ENCODE measurements around the gene SYNJ2.
A peak's percentile ranks its signal among the peaks of the same experiment; 100 is the strongest.

Gene SYNJ2

GRCh38 chr6:157959451-157960227 is 22.0 kb upstream of the SYNJ2 start:
- Histone ChIP-seq H3K14ac (ENCODE audit: low read length) (no peak overlapping the region), H2BK15ac (ENCODE audit: low read length) (no peak overlapping the region), H3K9ac (ENCODE audit: low read depth, low read length, poor library complexity) (no peak overlapping the region), H4K8ac (ENCODE audit: low read depth, low read length) (no peak overlapping the region), H2AK5ac (ENCODE audit: low read depth, low read length) (no peak overlapping the region), H3K23ac (ENCODE audit: low read depth, low read length, poor library complexity) (no peak overlapping the region), H3K4me2 (ENCODE audit: insufficient read depth, low read length, poor library complexity, severe bottlenecking) (no peak overlapping the region), H3K79me1 (ENCODE audit: low read depth, low read length) (no peaks in the 10 kb centered on the region), H2BK120ac (ENCODE audit: low read depth, low read length) (no peak overlapping the region), H3K4ac (ENCODE audit: low read length) (no peak overlapping the region), H2BK12ac (ENCODE audit: low read length) (no peak overlapping the region), H3K4me1 (ENCODE audit: control insufficient read depth in 2 of 2, insufficient read depth in 1 of 2, low read depth in 1 of 2, low read length in 2 of 2) (no peaks in the 10 kb centered on the region), H2AFZ (ENCODE audit: low read length) (no peak overlapping the region), H3K27ac (replicated peaks; ENCODE audit: low read length) (no peak overlapping the region), H3K36me3 (replicated peaks in 1 of 2; ENCODE audit: control insufficient read depth in 2 of 2, insufficient read depth in 2 of 2, low read length in 2 of 2) (no peaks in the 10 kb centered on the region), H3K27me3 (ENCODE audit: control insufficient read depth in 3 of 3, insufficient read depth in 3 of 3, low read depth in 1 of 3, low read length in 3 of 3) (no peaks in the 10 kb centered on the region), H3K4me3 (ENCODE audit: low read length in 2 of 2) (peak overlapping the region in 1 of 2 donors; percentile 54), H2BK5ac (ENCODE audit: low read length) (no peak overlapping the region), H3K18ac (ENCODE audit: low read length) (no peak overlapping the region), H3K9me3 (replicated peaks in 1 of 2; ENCODE audit: control insufficient read depth in 2 of 2, insufficient read depth in 1 of 2, low read depth in 1 of 2, low read length in 2 of 2) (peaks cover 0 to 9% of the 10 kb centered on the region in 2 donors), H4K91ac (ENCODE audit: low read depth, low read length, poor library complexity) (no peak overlapping the region)
- no CpG with 5 or more reads among the region's 1 CpG for WGBS, 2 donors (ENCODE audit: extremely low coverage in 2 of 2, insufficient read length in 2 of 2, insufficient replicate concordance in 1 of 2)
- no peak for DNase-seq (ENCODE audit: low spot score)

DNA sequence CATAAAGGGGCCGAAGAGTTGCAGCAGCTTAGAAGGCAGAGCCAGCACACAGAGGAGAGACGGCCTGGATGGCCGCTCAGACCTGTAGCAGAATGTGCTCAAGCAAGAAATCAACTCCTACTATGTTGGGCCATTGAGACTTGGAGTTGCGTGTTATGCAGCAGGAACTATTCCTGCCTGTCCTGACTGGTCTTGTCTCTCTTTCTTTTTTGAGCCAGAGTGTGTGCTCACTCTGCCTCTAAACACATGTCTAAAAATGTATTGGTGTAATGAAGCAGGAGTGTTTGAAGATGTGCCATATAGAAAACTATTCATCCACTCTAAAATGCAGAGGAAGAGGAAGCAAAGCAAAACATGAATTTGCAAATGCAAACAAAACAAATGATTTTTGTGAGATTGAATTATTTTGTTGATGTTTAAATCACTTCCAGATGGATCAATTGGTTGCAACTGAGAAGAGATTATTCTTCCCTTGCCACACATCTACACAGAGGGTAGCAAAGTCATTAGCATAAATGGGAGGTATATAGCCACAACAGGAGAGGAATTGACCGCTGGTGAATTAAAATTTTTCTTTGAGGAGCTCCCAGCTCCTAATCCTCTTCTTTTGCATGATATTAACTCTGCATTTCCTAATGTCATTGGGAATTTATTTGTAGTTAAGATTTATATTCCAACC is 20.4 kb upstream of the SYNJ2 start:
- Histone ChIP-seq H3K27me3 (ENCODE audit: control insufficient read depth in 3 of 3, insufficient read depth in 3 of 3, low read depth in 1 of 3, low read length in 3 of 3) (no peaks in the 10 kb centered on the region), H4K8ac (ENCODE audit: low read depth, low read length) (no peak overlapping the region), H4K91ac (ENCODE audit: low read depth, low read length, poor library complexity) (no peak overlapping the region), H3K27ac (replicated peaks; ENCODE audit: low read length) (no peak overlapping the region), H2BK12ac (ENCODE audit: low read length) (no peak overlapping the region), H3K9ac (ENCODE audit: low read depth, low read length, poor library complexity) (no peak overlapping the region), H2BK5ac (ENCODE audit: low read length) (no peak overlapping the region), H3K4ac (ENCODE audit: low read length) (no peak overlapping the region), H3K79me1 (ENCODE audit: low read depth, low read length) (no peaks in the 10 kb centered on the region), H3K4me2 (ENCODE audit: insufficient read depth, low read length, poor library complexity, severe bottlenecking) (no peak overlapping the region), H3K23ac (ENCODE audit: low read depth, low read length, poor library complexity) (no peak overlapping the region), H3K9me3 (replicated peaks in 1 of 2; ENCODE audit: control insufficient read depth in 2 of 2, insufficient read depth in 1 of 2, low read depth in 1 of 2, low read length in 2 of 2) (peaks cover 2 to 9% of the 10 kb centered on the region in 2 donors), H3K14ac (ENCODE audit: low read length) (no peak overlapping the region), H3K18ac (ENCODE audit: low read length) (no peak overlapping the region), H3K4me3 (ENCODE audit: low read length in 2 of 2) (peak overlapping the region in 1 of 2 donors; percentile 25), H2BK120ac (ENCODE audit: low read depth, low read length) (no peak overlapping the region), H2BK15ac (ENCODE audit: low read length) (no peak overlapping the region), H2AK5ac (ENCODE audit: low read depth, low read length) (no peak overlapping the region), H2AFZ (ENCODE audit: low read length) (no peak overlapping the region), H3K4me1 (ENCODE audit: control insufficient read depth in 2 of 2, insufficient read depth in 1 of 2, low read depth in 1 of 2, low read length in 2 of 2) (no peaks in the 10 kb centered on the region), H3K36me3 (replicated peaks in 1 of 2; ENCODE audit: control insufficient read depth in 2 of 2, insufficient read depth in 2 of 2, low read length in 2 of 2) (no peaks in the 10 kb centered on the region)
- WGBS, 2 donors (ENCODE audit: extremely low coverage in 2 of 2, insufficient read length in 2 of 2, insufficient replicate concordance in 1 of 2): no CpG with 5 or more reads among the region's 5 CpGs
- DNase-seq (ENCODE audit: low spot score): no peak

DNA sequence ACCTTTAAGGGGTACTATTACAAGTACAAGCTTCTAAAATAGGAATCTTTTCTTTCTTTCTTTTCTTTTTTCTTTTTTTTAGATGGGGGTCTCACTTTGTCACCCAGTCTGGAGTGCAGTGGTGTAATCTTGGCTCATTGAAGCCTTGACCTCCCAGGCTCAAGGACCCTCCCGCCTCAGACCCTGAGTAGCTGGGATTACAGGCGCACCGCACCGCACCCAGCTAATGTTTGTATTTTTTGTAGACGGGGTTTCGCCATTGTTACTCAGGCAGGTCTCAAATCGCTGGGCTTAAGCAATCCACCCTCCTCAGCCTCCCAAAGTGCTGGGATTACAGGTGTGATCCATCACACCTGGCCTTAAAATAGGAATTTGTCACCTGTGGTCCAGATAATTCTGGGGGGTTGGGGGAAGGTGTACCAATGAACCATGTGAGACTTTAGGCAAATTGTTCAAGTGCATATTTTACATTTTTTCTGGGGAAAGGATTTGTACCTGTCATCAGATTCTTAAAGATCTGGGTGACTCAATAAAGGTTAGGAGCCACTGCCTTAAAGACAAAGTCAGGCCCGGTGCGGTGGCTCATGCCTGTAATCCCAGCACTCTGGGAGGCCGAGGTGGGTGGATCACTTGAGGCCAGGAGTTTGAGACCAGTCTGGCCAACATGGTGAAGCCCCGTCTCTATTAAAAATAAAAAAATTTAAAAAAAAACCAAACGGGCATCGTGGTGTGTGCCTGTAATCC is 19.7 kb upstream of the SYNJ2 start:
- Histone ChIP-seq H2BK15ac (ENCODE audit: low read length) (no peak overlapping the region), H3K79me1 (ENCODE audit: low read depth, low read length) (no peaks in the 10 kb centered on the region), H3K4me3 (ENCODE audit: low read length in 2 of 2) (no peak overlapping the region), H3K27ac (replicated peaks; ENCODE audit: low read length) (no peak overlapping the region), H2AFZ (ENCODE audit: low read length) (no peak overlapping the region), H3K4me2 (ENCODE audit: insufficient read depth, low read length, poor library complexity, severe bottlenecking) (no peak overlapping the region), H3K14ac (ENCODE audit: low read length) (no peak overlapping the region), H2BK120ac (ENCODE audit: low read depth, low read length) (no peak overlapping the region), H3K9me3 (replicated peaks in 1 of 2; ENCODE audit: control insufficient read depth in 2 of 2, insufficient read depth in 1 of 2, low read depth in 1 of 2, low read length in 2 of 2) (peaks cover 2 to 9% of the 10 kb centered on the region in 2 donors), H3K4me1 (ENCODE audit: control insufficient read depth in 2 of 2, insufficient read depth in 1 of 2, low read depth in 1 of 2, low read length in 2 of 2) (no peaks in the 10 kb centered on the region), H4K91ac (ENCODE audit: low read depth, low read length, poor library complexity) (no peak overlapping the region), H2AK5ac (ENCODE audit: low read depth, low read length) (no peak overlapping the region), H2BK5ac (ENCODE audit: low read length) (no peak overlapping the region), H4K8ac (ENCODE audit: low read depth, low read length) (no peak overlapping the region), H2BK12ac (ENCODE audit: low read length) (no peak overlapping the region), H3K4ac (ENCODE audit: low read length) (no peak overlapping the region), H3K36me3 (replicated peaks in 1 of 2; ENCODE audit: control insufficient read depth in 2 of 2, insufficient read depth in 2 of 2, low read length in 2 of 2) (no peaks in the 10 kb centered on the region), H3K9ac (ENCODE audit: low read depth, low read length, poor library complexity) (no peak overlapping the region), H3K27me3 (ENCODE audit: control insufficient read depth in 3 of 3, insufficient read depth in 3 of 3, low read depth in 1 of 3, low read length in 3 of 3) (no peaks in the 10 kb centered on the region), H3K18ac (ENCODE audit: low read length) (no peak overlapping the region), H3K23ac (ENCODE audit: low read depth, low read length, poor library complexity) (no peak overlapping the region)
- WGBS, 2 donors (ENCODE audit: extremely low coverage in 2 of 2, insufficient read length in 2 of 2, insufficient replicate concordance in 1 of 2): no CpG with 5 or more reads among the region's 13 CpGs
- DNase-seq (ENCODE audit: low spot score): no peak
